IPS-11a (cell line): ENCODE results near the gene PATL1.
"Not testable (repeated sequence)": the region's sequence is repeated elsewhere in the genome, so short reads cannot be mapped to it uniquely, and the experiment has no call there.

ENCODE experiments used
- H3K4me3 ChIP-seq: one replicate; pipeline ENCODE4 v1.5.1; 2013; ENCODE audit warnings: low read depth, low read length, control low read depth

The PATL1 gene, protein sequence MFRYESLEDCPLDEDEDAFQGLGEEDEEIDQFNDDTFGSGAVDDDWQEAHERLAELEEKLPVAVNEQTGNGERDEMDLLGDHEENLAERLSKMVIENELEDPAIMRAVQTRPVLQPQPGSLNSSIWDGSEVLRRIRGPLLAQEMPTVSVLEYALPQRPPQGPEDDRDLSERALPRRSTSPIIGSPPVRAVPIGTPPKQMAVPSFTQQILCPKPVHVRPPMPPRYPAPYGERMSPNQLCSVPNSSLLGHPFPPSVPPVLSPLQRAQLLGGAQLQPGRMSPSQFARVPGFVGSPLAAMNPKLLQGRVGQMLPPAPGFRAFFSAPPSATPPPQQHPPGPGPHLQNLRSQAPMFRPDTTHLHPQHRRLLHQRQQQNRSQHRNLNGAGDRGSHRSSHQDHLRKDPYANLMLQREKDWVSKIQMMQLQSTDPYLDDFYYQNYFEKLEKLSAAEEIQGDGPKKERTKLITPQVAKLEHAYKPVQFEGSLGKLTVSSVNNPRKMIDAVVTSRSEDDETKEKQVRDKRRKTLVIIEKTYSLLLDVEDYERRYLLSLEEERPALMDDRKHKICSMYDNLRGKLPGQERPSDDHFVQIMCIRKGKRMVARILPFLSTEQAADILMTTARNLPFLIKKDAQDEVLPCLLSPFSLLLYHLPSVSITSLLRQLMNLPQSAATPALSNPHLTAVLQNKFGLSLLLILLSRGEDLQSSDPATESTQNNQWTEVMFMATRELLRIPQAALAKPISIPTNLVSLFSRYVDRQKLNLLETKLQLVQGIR

DNA sequence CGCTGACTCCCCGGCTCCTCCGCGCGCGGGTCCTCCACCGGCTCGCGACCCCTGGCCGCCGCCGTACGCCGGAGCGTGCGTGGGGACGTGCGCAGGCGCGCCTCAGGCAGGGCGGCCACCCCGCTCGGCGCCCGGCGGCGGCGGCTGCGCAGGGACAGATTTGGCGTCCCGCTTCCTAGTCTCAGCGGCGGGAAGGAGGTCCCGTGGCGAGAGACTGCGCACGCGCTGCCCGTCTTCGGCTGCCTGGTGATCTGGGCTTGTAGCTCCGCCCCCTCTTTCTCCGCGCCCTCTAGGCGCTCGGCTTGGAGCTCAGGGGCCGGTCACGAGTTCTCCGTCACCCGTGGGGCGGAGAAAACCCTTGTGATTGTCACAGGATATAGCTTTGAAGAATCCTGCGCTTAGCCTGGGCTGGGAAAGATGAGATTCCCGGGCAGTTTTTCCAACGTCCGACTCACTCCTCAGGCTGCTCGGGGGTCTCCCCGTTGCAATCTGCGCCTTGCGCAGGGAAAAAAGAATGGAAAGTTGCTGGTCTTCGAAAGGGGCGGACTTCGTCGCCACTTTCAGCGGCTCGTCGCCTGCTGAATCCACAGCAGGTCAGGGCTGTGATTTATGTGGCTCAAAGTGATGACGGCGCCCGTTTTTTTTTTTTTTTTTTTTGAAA lies at the start of gene PATL1:
TSS of gene PATL1 (minus strand) at position 88 of the 661 bp plus-strand sequence. CDS start 142 bp downstream, outside the sequence.
- H3K4me3 ChIP-seq, result peak within 1 kb of the TSS; percentile 55

DNA sequence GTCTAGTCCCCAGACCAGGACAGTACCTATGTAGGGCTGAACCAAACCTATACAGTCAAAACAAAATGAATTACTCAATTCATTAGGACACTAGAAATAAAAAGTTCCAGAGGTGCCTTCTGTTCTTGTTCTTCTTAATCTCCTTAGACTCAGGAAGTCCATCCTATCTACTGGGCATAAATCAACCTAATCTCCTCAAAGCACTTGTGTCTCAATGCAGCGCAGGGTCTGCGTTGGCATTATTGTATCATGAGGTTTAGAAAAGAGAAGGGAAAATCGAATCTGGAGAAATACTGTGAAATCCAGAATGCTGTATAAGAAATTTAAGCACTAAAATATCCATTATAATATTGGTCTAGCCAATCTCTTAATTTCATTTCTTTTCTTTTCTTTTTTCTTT lies 47.2 kb upstream of the PATL1 start:
- no peak overlapping the region for H3K4me3 ChIP-seq

DNA sequence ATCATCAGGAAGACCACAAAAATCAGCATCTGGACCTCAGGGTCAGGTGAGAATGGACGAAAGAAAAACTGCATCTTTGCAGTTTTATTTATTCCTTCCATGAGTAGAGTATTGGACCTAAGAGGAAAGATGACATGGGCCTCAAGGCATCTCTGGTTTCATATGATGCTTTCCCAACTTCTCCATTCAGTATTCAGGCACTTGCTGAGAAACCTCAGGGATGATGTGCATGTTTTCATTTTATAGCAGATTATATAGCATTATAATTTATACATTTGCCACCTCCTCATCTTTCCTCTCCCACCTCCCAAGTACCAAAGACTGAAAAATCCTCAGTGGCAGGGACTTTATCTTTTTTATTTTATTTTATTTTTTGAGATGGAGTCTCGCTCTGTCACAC lies 44.9 kb upstream of the PATL1 start, which contains the start of gene OR10V1:
TSS of gene OR10V1 (minus strand) at position 101 of the 400 bp plus-strand sequence. CDS start at position 101, 0 bp downstream.
- no peak within 1 kb of the TSS for H3K4me3 ChIP-seq

DNA sequence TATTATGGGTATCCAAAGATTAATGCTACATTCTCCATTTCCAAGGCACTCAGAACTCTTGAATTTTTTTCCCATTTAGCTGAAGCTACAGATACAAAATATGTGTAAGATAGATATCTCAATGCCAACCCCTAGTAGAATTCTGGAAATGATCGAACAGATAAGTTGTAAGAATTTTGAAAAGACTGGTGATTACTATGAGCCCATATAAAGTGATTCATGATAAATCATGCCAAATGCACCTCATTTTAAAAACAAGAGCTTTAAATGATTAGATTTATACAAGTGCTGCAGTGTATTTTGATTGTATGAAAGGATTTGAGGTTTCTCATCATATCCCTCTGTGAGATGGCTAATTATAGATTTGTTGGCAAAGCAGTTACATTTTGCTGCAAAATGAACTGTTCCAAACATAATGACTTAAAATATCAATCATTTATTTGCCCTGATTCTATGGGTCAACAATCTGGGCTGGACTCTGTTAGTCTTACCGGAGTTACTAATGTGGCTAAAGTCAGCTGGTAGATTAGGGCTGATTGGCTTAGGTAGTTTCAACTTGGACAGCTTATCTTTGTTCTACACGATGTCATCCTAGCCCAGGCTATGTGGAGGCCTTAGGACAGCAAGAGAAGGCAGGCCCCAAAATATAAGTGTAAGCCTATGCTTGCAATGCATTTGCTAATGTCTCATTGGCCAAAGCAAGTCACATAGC lies 41.5 kb upstream of the PATL1 start:
- no peak overlapping the region for H3K4me3 ChIP-seq

DNA sequence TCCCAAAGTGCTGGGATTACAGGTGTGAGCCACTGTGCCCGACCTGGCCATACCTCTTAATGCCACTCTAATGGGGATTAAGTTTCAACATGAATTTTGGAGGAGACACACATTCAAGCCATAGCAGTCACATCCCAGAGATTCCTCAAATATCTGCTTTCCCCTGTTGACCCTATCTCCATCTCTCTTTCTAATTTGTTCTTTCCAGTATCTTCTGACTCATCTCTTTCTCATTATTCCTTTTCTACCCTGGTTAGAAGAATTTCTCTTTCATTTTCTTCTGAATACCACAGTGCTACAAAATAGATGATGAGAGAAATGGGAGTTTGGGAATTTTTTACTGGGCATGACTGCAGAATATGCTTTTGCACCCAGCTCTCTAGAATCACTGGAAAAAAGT lies 39.7 kb upstream of the PATL1 start:
- H3K4me3 ChIP-seq, result no peak overlapping the region

DNA sequence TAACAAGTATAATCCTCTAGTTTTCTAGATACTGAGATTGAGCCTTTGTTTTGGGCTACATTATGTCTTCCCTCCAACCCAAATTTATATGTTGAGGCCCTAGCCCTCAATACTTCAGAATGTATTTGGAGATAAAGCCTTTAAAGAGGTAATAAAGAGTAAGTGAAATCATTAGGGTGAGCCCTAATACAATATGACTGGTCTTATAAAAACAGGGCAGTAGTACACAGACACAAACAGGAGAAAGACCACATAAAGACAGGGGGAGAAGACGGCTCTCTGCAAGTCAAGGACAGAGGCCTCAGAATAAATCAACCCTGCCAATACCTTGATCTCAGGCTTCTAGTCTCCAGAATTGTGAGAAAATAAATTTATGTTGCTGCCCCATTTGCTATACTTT lies 38.5 kb upstream of the PATL1 start:
- no peak overlapping the region for H3K4me3 ChIP-seq

DNA sequence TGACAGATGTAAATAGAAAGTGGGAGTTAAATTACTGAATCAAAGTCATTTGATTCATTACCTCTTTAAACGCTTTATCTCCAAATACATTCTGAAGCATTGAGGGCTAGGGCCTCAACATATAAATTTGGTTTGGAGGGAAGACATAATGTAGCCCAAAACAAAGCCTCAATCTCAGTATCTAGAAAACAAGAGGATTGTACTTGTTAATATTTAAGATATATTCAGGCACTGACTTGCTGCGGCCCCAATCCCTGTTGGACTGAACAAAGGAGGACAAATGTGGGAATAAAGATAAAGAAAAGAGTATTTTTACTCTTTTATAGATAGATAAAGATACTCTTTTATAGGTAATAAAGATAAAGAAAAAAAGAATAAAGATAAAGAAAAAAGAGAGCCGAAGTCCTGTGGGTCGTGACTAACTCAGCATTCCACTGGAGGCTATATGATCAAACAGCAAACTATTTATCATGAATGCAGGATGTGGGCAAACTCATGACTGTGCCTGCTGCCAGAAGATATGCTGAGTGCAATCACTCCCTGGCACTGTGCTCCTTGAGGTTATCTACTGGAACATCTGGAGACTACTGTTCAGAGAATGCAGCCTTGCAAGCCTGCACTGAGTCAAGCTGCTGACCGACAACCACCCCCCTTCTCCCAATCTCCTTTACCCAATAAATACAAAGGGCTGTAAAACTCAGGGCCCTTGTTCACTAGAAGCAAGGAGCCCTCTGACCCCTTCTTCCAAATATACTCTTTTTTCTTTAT lies 37.9 kb upstream of the PATL1 start:
- H3K4me3 ChIP-seq, result no peak overlapping the region

DNA sequence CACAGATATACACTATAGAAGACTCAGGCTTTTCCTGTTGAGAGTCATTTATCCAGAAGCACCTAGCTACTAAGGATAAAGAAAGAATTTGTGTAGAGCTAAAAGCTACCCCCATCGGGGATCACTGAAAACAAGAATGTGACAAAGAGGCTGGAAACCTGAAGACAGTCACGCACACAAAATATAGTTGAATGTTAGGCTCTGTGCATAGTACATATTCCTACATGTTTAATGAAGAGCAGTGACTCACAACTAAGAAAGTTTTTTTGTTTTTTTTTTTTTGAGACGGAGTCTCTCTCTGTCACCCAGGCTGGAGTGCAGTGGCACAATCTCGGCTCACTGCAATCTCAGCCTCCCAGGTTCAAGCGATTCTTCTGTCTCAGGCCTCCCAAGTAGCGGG lies 36.5 kb upstream of the PATL1 start:
- H3K4me3 ChIP-seq, result no peak overlapping the region

DNA sequence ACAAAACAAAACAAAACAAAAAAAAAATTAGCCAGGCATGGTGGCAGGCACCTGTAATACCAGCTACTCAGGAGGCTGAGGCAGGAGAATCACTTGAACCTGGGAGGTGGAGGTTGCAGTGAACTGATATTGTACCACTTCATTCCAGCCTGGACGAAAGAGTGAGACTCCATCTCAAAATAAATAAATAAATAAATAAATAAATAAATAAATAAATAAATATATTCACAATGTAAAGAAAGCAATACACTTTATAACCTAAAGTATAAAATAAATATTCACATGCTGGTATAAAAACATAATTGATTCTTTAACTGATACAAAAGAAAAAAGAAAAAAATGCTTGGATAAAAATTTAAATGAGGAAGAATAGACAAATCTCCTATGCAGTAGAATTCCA lies 34.7 kb upstream of the PATL1 start:
- H3K4me3 ChIP-seq, result not testable (repeated sequence)

DNA sequence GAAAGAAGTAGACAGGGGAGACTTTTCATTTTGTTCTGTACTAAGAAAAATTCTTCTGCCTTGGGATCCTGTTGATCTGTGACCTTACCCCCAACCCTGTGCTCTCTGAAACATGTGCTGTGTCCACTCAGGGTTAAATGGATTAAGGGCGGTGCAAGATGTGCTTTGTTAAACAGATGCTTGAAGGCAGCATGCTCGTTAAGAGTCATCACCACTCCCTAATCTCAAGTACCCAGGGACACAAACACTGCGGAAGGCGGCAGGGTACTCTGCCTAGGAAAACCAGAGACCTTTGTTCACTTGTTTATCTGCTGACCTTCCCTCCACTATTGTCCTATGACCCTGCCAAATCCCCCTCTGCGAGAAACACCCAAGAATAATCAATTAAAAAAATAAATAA lies 31.3 kb upstream of the PATL1 start:
- H3K4me3 ChIP-seq, result not testable (repeated sequence)

DNA sequence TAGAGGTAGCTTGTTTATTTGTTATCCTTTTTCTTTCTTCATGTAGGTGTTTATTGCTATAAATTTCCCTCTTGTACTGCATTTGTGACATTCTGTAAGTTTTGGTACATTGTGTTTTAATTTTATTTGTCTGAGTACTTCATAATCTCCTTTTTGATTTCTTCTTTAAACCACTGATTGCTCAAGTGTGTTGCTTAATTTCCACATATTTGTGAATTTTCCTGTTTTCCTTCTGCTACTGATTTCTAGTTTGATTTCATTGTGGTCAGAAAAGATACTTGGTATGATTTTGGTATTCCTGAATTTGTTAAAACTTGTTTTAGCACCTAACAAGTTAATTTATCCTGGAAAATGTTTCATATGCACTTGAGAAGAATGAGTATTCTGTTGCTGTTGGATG lies 29.7 kb upstream of the PATL1 start:
- H3K4me3 ChIP-seq, result no peak overlapping the region

DNA sequence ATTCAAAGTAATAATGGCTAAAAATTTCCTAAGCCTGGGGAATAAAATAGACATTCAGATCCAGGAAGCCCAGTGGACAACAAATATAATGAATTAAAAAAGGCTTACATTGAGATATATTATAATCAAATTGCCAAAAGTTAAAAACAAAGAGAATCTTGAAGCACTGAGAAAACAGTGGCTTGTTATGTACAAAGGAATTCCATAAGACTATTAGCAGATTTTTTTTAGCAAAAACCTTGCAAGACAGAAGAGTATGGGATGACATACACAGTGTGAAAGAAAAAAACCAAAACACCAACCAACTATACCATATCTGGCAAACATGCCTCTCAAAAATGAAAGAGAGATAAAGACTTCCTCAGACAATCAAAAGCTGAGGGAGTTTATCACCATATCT lies 24.1 kb upstream of the PATL1 start:
- H3K4me3 ChIP-seq, result no peak overlapping the region

DNA sequence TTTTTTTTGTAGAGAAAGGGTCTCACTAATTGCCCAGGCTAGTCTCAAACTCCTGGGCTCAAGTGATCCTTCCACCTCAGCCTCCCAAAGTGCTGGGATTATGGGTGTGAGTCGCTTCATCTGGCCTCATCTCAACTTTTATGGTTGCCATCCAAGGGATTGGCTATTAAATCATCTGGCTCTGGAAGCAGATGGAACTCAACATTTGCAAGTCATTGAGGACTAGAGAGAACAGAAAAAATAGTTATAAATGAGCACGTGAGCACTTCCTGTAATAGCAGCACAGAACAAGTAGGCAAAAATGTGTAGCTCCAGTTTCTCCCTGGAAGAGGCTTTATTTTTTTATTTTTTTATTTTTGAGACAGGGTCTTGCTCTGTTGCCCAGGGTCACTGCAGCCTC lies 22.3 kb upstream of the PATL1 start:
- no peak overlapping the region for H3K4me3 ChIP-seq

DNA sequence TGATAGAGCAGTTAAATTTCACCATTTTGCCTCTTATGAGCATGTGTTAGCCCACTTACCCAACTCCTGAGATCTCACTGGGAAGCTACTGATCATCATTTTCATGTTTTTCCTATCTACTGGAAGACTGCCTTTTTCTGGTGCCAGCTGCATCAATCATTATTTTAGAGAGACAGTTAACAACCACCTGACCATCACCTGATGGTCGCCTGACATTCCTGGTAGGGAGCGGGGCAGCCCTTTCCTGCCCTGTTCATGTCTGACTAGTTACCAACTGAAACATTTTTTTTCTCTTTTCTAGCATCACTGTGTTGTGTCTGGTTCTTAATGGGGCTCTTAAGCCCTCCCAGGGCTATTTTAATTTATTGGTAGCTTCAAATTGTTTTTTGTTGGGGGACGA lies 20.2 kb upstream of the PATL1 start:
- H3K4me3 ChIP-seq, result no peak overlapping the region

DNA sequence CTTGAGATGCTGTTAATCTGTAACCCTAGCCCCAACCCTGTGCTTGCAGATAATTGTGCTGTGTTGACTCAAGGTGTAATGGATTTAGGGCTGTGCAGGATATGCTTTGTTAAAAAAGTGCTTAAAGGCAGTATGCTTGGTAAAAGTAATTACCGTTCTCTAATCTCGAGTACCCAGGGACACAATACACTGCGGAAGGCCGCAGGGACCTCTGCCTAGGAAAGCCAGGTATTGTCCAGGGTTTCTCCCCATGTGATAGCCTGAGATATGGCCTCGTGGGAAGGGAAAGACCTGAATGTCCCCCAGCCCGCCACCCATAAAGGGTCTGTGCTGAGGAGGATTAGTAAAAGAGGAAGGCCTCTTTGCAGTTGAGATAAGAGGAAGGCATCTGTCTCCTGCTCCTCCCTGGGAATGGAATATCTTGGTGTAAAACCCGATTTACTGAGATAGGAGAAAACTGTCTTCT lies 12.5 kb upstream of the PATL1 start:
- H3K4me3 ChIP-seq, result not testable (repeated sequence)

DNA sequence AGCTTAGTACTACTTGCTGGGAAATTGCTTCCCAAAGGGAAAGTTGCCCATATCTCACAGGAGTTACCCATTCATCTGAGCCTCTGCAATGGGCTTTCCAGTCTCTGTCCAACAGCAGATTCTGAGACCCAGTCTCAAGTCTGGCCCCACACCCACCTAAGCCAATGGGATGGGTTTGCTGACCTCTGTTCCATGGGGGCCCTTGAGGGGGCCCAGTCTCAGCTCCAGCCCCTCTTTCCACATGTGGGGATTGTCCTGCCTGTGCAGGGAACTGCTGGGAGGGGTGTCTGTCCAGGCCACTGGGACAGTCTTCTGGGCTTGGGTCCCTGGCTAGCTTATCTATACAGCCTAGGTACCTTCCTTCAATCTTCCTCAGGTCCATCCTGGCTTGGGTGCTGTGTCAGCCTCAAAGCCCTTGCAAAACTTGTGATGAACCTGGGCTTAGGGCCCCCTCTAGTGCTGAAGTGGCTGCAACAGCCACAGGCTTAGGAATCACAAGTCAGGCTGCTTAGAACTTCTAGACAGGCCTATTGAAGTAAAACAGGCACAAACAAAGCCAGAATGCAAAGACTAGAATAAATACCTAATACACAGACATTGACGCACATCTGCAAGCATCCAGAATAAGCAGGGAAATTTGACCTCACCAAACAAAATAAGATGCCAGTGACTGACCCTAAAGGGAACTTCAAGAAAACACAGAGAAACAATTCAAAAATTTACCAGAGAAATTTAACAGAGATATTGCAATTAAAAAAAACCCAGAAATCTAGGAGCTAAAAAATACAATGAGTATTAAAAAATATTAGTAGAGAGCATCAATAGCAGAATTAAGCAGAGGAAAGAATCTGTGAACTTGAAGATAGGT lies 11.7 kb upstream of the PATL1 start:
- no peak overlapping the region for H3K4me3 ChIP-seq

DNA sequence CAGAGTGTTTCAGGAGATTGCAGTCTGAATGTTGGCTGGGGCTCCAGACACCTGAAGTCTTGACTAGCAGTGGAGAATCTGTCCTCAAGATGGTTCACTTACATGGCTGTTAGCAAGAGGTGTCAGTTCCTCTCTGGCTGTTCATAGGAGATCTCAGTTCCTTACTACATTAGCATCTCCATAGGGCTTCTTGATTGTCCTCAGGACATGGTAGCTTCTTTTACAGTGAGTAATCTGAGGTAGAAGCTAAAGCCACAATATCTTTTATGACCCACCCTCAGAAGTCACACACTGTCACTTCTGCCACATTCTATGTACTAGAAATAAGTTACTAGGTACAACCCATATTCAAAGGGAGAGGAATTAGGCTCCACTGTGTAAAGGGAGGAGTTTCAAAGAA lies 10.5 kb upstream of the PATL1 start:
- H3K4me3 ChIP-seq, result no peak overlapping the region

DNA sequence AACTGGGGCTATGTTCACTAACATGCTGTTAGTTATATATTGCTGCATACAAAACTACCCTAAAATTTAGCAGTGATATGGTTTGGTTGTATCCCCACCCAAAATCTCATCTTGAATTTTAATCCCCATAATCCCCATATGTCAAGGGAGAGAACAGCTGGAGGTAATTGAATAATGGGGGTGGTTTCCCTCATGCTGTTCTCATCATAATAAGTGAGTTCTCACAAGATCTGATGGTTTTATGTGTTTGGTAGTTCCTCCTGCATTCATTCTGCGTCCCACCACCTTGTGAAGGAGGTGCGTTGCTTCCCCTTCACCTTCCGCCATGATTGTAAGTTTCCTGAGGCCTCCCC lies 10.0 kb upstream of the PATL1 start:
- H3K4me3 ChIP-seq, result no peak overlapping the region

DNA sequence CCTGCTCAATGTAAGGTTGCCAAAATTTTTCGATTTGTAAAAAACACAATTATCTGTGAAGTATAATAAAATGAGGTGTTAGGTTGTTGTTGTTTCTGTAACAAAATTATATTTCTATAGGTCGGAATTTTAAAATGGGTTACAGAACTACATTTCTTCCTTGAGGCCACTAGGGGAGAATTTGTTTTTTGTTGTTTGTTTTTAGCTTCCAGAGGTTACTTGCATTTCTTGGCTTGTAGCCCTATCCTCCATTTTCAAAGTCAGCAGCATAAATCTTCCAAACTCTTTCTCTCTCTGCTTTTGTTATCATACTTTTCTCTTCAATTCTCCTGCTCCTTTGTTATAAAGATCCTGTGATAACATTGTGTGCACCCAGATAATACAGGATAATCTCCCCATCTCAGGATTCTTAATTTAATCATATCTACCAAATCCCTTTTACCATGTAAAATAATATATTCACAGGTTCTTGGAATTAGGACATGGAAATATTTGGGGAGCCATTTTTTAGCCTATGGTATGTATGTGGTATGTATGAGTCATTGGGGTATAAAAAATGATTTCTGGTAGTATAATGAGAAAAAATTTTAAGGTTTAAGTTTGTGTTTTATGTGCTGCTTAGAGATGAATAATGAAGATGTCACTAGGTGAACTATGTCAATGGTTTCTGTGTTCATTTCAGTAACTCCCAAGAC lies 9.4 kb upstream of the PATL1 start:
- H3K4me3 ChIP-seq, result no peak overlapping the region
